Smooth muscle cell of the pulmonary artery (primary cell): ENCODE results near the gene FLRT3. TPM values are rescaled to one million over a fixed set of nuclear protein-coding genes. Genes with fewer than 3 reads are reported as not detected.

Experiments used
- total RNA-seq: library from RNA; depleted of rRNA; stranded (reverse); fragments of >200 nt; gene quantifications from 2 replicates; pipeline ENCODE4 v1.2.3, GENCODE V29; 2014

Gene FLRT3
- 0.52 and 0.76 TPM in 2 replicates for total RNA-seq

DNA sequence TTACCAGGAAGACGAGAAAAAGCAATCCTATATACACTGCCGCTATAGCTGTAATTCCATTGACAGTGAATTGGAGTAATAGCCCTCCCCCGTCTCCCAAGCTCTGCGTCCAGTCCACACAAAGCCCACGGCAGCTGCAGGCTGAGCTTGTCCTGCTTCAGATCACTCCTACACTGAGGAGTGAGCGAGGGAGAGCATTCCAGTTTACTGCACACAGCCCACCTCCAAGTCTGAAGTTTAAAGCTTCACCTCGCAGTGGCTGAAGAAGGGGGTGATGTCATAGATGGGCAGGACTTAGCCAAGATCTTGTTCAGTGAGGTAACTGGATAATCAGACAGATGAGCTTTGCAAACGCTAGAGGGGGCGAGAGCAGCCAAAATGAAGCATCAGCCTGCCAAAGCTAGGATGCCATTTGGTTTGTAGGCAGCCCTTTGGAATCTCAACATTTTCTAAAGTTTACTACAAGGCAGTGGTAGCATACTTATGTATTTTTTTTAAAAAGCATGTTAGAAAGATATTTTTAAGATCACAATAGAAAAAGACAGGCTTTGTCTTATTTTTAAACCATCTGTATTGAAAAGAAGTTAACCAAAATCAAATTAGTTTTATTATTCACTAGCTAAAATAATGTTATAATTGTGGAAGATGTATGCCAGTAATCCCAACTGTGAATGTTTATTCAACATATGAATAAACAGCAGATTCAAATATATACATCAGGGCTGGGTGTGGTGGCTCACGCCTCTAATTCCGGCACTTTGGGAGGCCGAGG, at the start of gene FLRT3:
Gene FLRT3 (minus strand): TSS at position 213 of the 772 bp plus-strand sequence. CDS start 10,106 bp downstream, outside the sequence.

